GM10248 (cell line): Measurements from ENCODE around the gene TAL2.
"Not testable (repeated sequence)": the region's sequence is repeated elsewhere in the genome, so short reads cannot be mapped to it uniquely, and the experiment has no call there.

Experiments used
- CTCF ChIA-PET: fragments of 300-600 bp; sonication (Branson Sonifier 250); formaldehyde crosslinking; extraction: SDS; loops from one replicate; lab custom pipeline; 2021; ENCODE audit warnings: antibody characterized with exemption; lab: Yijun Ruan, JAX
- POLR2A ChIA-PET: fragments of 350-650 bp; sonication (Branson Sonifier 250); formaldehyde crosslinking; extraction: SDS; loops from one replicate; lab custom pipeline; 2020; ENCODE audit warnings: antibody characterized with exemption; lab: Yijun Ruan, JAX
- DNase-seq: peaks from one replicate; pipeline ENCODE4 v3.0.0; 2012; ENCODE audit errors: extremely low spot score
- CTCF ChIP-seq: IDR thresholded peaks from 2 replicates; pipeline ENCODE4 v1.5.1; 2012; ENCODE audit warnings: mild to moderate bottlenecking, low read depth; ENCODE audit errors: extremely low read depth, missing control alignments, control extremely low read depth

The TAL2 gene

GRCh38 chr9:105698348-105698870 is 36.2 kb downstream of the TAL2 start:
- TF ChIP-seq CTCF = no peak
- POLR2A ChIA-PET = no interaction called here
- CTCF ChIA-PET = no interaction called here
- DNase-seq = no peak

GRCh38 chr9:105700668-105701067 is 38.4 kb downstream of the TAL2 start:
- POLR2A ChIA-PET = no interaction called here
- CTCF ChIA-PET = interaction anchor here (1.3 to 1.4 kb wide), 2 partner anchors 18 to 20 kb away, joined by 3 to 6 read pairs; no protein-coding TSS in a partner anchor
- no peak for TF ChIP-seq CTCF
- no peak for DNase-seq

- TF ChIP-seq CTCF = no peak
- CTCF ChIA-PET = interaction anchor here (0.8 to 1.4 kb wide), 4 partner anchors 14 to 23 kb away, joined by 3 to 6 read pairs (median 4); no protein-coding TSS in a partner anchor
- no peak for DNase-seq
- POLR2A ChIA-PET = no interaction called here
Observed at GRCh38 chr9:105701145-105701544, 38.9 kb downstream of the TAL2 start.

GRCh38 chr9:105702207-105702606 is 40.0 kb downstream of the TAL2 start:
- no peak for DNase-seq
- no peak for TF ChIP-seq CTCF
- ChIA-PET POLR2A (no interaction called here), CTCF (interaction anchor here (1.0 kb wide), 1 partner anchor 16 kb away, joined by 3 read pairs; no protein-coding TSS in a partner anchor)

GRCh38 chr9:105703638-105704037 is 41.4 kb downstream of the TAL2 start:
- DNase-seq, POLR2A ChIA-PET, CTCF ChIA-PET: not testable (repeated sequence)

GRCh38 chr9:105706156-105706555 is 43.9 kb downstream of the TAL2 start:
- CTCF ChIA-PET = interaction anchor here (2.0 kb wide), 1 partner anchor 12 kb away, joined by 7 read pairs; no protein-coding TSS in a partner anchor
- no peak for TF ChIP-seq CTCF
- DNase-seq = no peak
- POLR2A ChIA-PET = no interaction called here

GRCh38 chr9:105708405-105708804 is 46.1 kb downstream of the TAL2 start:
- no peak for DNase-seq
- POLR2A ChIA-PET = no interaction called here
- no peak for TF ChIP-seq CTCF
- CTCF ChIA-PET = interaction anchor here (1.1 to 1.6 kb wide), 2 partner anchors 14 to 100 kb away, joined by 3 to 4 read pairs; partner anchors contain the start of gene TMEM38B
